A673 (cell line): Measurements from ENCODE around the gene EIF1. TPM values are rescaled to one million over a fixed set of nuclear protein-coding genes. Genes with fewer than 3 reads are reported as not detected.

Experiments used
- BruUV-seq: library from RNA; stranded (reverse); fragments of 400-500 nt; replicated peaks from 2 replicates; lab custom pipeline; 2021; lab: Mats Ljungman, UMichigan
- CTCF ChIA-PET: fragments of 300-600 bp; sonication (Branson Sonifier 250); formaldehyde crosslinking; loops from one replicate; lab custom pipeline; 2022; ENCODE audit warnings: antibody characterized with exemption; lab: Charles Lee
- POLR2A ChIA-PET: fragments of 300-600 bp; sonication (Branson Sonifier 250); formaldehyde crosslinking; loops from one replicate; lab custom pipeline; 2022; ENCODE audit warnings: antibody characterized with exemption; ENCODE audit not compliant: low non-redundant PET; lab: Charles Lee
- DNase-seq: peaks from one replicate; pipeline ENCODE4 v3.0.0-alpha.2; 2015; ENCODE audit warnings: low spot score
- H3K27ac ChIP-seq: fragments of 200-600 bp; sonication (generic); 2 replicates; pipeline ENCODE4 v1.5.1; 2016; ENCODE audit warnings: mixed run types, low read depth, mild to moderate bottlenecking, mixed read lengths, antibody characterized with exemption, low read length; ENCODE audit not compliant: poor library complexity, severe bottlenecking
- H3K27me3 ChIP-seq: fragments of 200-600 bp; sonication (generic); replicated peaks from 2 replicates; pipeline ENCODE4 v1.6.1; 2017; ENCODE audit warnings: mixed run types, low read depth, mild to moderate bottlenecking, mixed read lengths, antibody characterized with exemption, low read length; ENCODE audit not compliant: insufficient read depth, poor library complexity
- H3K36me3 ChIP-seq: fragments of 200-600 bp; sonication (generic); 2 replicates; pipeline ENCODE4 v1.6.1; 2016; ENCODE audit warnings: mixed run types, mild to moderate bottlenecking, mixed read lengths, antibody characterized with exemption, low read length; ENCODE audit not compliant: insufficient read depth, poor library complexity, severe bottlenecking
- H3K4me1 ChIP-seq: fragments of 200-600 bp; sonication (generic); 2 replicates; pipeline ENCODE4 v1.6.1; 2017; ENCODE audit warnings: mixed run types, mild to moderate bottlenecking, mixed read lengths, antibody characterized with exemption, low read length; ENCODE audit not compliant: insufficient read depth, poor library complexity, severe bottlenecking
- H3K4me3 ChIP-seq: fragments of 200-600 bp; sonication (generic); 2 replicates; pipeline ENCODE4 v1.5.1; 2016; ENCODE audit warnings: low read depth, mixed run types, mild to moderate bottlenecking, mixed read lengths, low read length; ENCODE audit not compliant: poor library complexity, severe bottlenecking
- H3K9me3 ChIP-seq: fragments of 200-600 bp; sonication (generic); 2 replicates; pipeline ENCODE4 v1.6.1; 2016; ENCODE audit warnings: mixed run types, low read depth, mild to moderate bottlenecking, mixed read lengths, antibody characterized with exemption, low read length; ENCODE audit not compliant: poor library complexity, severe bottlenecking
- CTCF ChIP-seq: fragments of 300-800, 200-600 bp; sonication (generic); conservative IDR thresholded peaks from 2 replicates; pipeline ENCODE4 v1.5.1; 2017; ENCODE audit warnings: low read depth, mild to moderate bottlenecking, antibody characterized with exemption, low read length, moderate library complexity, mixed read lengths
- EZH2 ChIP-seq: fragments of 200-600 bp; sonication (generic); IDR thresholded peaks from 2 replicates; pipeline ENCODE4 v1.6.1; 2017; ENCODE audit warnings: borderline replicate concordance, low read depth, mild to moderate bottlenecking, mixed read lengths, antibody characterized with exemption, low read length; ENCODE audit not compliant: poor library complexity, severe bottlenecking
- intact Hi-C: fragments of 100-400 bp; cut with micrococcal nuclease; formaldehyde crosslinking; loops from one replicate; pipeline ENCODE4 v1.10.0; 2022; ENCODE audit not compliant: unreplicated experiment
- total RNA-seq: library from RNA; stranded (reverse); gene quantifications from 2 replicates; pipeline ENCODE4 v1.2.3, GENCODE V29; 2021

The EIF1 gene
- total RNA-seq, 1 experiment from 2014 or later = 524 TPM

GRCh38 chr17:41735744-41736143, 47.1 kb downstream of the EIF1 start:
- no TSS peak for BruUV-seq
- Histone ChIP-seq H3K9me3 (no peaks in the 10 kb centered on the region), H3K27ac (no peak overlapping the region), H3K4me3 (no peak overlapping the region), H3K36me3 (no peaks in the 10 kb centered on the region), H3K4me1 (no peaks in the 10 kb centered on the region), H3K27me3 (peaks cover 26% of the 10 kb centered on the region)
- no peak for DNase-seq
- POLR2A ChIA-PET = no interaction called here
- no peak for TF ChIP-seq EZH2
- CTCF ChIA-PET = no interaction called here
- intact Hi-C loops = loop anchor here (10.0 kb wide), 1 partner anchor 149 kb away; no protein-coding TSS in a partner anchor

GRCh38 chr17:41736983-41737679, 48.4 kb downstream of the EIF1 start:
- no peak overlapping the region for H3K4me3 ChIP-seq
- H3K9me3 ChIP-seq = no peaks in the 10 kb centered on the region
- ChIA-PET POLR2A (no interaction called here), CTCF (interaction anchor here (0.5 to 1.0 kb wide), 3 partner anchors 10 to 223 kb away, joined by 3 read pairs; no protein-coding TSS in a partner anchor)
- no TSS peak for BruUV-seq
- no peak overlapping the region for H3K27ac ChIP-seq
- no peaks in the 10 kb centered on the region for H3K4me1 ChIP-seq
- H3K36me3 ChIP-seq = no peaks in the 10 kb centered on the region
- DNase-seq = no peak
- intact Hi-C loops = loop anchor here (10.0 kb wide), 1 partner anchor 148 kb away; no protein-coding TSS in a partner anchor
- no peak for TF ChIP-seq EZH2
- TF ChIP-seq CTCF = no peak
- peaks cover 26% of the 10 kb centered on the region for H3K27me3 ChIP-seq

GRCh38 chr17:41737680-41738023, 49.0 kb downstream of the EIF1 start:
- DNase-seq = no peak
- TF ChIP-seq EZH2 (no peak), CTCF (no peak)
- H3K4me3 ChIP-seq = no peak overlapping the region
- POLR2A ChIA-PET = no interaction called here
- no peaks in the 10 kb centered on the region for H3K4me1 ChIP-seq
- peaks cover 26% of the 10 kb centered on the region for H3K27me3 ChIP-seq
- no peaks in the 10 kb centered on the region for H3K9me3 ChIP-seq
- intact Hi-C loops = loop anchor here (1.0 to 10.0 kb wide), 3 partner anchors 64 to 221 kb away; no protein-coding TSS in a partner anchor
- no peak overlapping the region for H3K27ac ChIP-seq
- no peaks in the 10 kb centered on the region for H3K36me3 ChIP-seq
- BruUV-seq = no TSS peak
- CTCF ChIA-PET = interaction anchor here (0.5 to 1.0 kb wide), 2 partner anchors 102 to 222 kb away, joined by 3 read pairs; no protein-coding TSS in a partner anchor
